ENCODE measurements around the gene HEXIM1. TPM values are rescaled to one million over a fixed set of nuclear protein-coding genes. Genes with fewer than 3 reads are reported as not detected.

Gene HEXIM1
- total RNA-seq, 2 donors from 2014 or later, result 16.4 to 31.1 TPM

DNA sequence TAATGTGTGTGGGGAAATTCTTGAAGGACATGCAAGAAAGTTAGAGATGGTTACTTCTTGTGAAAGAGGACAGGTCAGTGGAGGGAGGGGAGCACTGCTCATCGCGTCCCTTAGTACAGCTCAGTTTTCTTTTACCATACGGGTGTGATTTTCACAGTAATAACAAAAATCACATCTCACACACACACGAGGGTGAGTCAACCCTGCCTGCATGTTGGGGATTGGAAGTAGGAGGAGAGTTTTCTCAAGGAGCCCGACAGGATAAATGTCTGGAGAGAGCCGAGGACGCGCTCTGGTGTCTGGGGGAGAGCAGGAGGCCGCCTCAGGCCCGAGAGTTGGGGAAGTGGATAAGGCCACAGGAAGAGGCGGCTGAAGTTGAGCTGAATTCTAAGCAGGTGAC lies 32.4 kb upstream of the HEXIM1 start:
- DNase-seq (ENCODE audit: low spot score), result no peak
- Histone ChIP-seq H3K4me3 (no peak overlapping the region), H3K27me3 (no peaks in the 10 kb centered on the region), H3K4me1 (peaks cover 0 to 15% of the 10 kb centered on the region in 2 donors), H3K27ac (no peak overlapping the region), H3K36me3 (peaks cover 57% of the 10 kb centered on the region), H3K9me3 (no peaks in the 10 kb centered on the region)
- TF ChIP-seq CTCF (IDR thresholded peaks at IDR 0.05), result no peak

DNA sequence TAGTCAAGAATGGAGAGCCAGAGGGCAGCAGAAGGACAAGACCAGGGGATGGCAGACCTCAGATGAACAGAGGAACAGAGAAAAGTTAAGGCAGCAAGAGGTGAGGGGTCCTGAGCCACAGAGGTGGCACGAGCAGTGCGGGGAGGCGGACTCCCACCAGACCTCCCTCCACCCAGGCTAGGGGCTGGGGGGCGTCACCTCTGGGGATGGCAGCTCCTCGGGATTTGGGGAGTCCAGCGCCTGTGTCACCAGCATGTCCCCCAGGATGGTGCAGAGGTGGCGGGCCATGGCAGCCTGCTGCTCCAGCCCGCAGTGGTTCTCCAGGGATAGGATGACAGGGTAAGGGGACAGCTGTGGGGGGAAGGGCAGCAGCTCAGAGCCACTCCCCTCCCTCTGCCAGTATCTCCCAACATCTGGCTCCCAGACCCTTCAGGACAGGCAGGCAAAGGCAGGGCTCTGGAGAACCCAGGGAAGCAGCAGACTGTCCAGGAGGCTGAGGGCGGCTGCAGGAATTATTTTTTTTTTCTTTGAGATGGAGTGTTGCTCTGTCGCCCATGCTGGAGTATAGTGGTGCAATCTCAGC lies 31.8 kb upstream of the HEXIM1 start:
- no peaks in the 10 kb centered on the region for H3K27me3 ChIP-seq
- no peak for DNase-seq (ENCODE audit: low spot score)
- peaks cover 57% of the 10 kb centered on the region for H3K36me3 ChIP-seq
- H3K4me1 ChIP-seq, result peaks cover 0 to 10% of the 10 kb centered on the region in 2 donors
- no peak for TF ChIP-seq CTCF (IDR thresholded peaks at IDR 0.05)
- H3K4me3 ChIP-seq, result no peak overlapping the region
- H3K9me3 ChIP-seq, result no peaks in the 10 kb centered on the region
- H3K27ac ChIP-seq, result no peak overlapping the region

DNA sequence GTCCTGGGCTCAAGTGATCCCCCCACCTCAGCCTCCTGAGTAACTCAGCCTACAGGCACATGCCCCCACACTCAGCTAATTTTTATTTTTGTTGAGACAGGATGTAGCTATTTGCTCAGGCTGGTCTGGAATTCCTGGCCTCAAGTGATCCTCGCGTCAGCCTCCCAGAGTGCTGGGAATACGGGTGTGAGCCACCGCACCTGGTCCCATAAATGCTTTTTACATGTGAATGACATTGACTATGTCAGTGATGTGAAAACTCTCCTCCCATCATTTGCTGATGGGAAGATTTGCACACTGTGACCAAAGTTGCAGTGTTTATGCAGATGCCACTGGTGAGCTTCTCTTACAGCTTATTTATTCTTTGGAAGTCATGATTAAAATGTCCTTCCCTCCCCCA lies 30.9 kb upstream of the HEXIM1 start:
- H3K9me3 ChIP-seq, result no peaks in the 10 kb centered on the region
- no peak overlapping the region for H3K4me3 ChIP-seq
- H3K27me3 ChIP-seq, result no peaks in the 10 kb centered on the region
- peaks cover 0 to 10% of the 10 kb centered on the region in 2 donors for H3K4me1 ChIP-seq
- H3K36me3 ChIP-seq, result peaks cover 56% of the 10 kb centered on the region
- no peak for DNase-seq (ENCODE audit: low spot score)
- H3K27ac ChIP-seq, result no peak overlapping the region
- no peak for TF ChIP-seq CTCF (IDR thresholded peaks at IDR 0.05)

DNA sequence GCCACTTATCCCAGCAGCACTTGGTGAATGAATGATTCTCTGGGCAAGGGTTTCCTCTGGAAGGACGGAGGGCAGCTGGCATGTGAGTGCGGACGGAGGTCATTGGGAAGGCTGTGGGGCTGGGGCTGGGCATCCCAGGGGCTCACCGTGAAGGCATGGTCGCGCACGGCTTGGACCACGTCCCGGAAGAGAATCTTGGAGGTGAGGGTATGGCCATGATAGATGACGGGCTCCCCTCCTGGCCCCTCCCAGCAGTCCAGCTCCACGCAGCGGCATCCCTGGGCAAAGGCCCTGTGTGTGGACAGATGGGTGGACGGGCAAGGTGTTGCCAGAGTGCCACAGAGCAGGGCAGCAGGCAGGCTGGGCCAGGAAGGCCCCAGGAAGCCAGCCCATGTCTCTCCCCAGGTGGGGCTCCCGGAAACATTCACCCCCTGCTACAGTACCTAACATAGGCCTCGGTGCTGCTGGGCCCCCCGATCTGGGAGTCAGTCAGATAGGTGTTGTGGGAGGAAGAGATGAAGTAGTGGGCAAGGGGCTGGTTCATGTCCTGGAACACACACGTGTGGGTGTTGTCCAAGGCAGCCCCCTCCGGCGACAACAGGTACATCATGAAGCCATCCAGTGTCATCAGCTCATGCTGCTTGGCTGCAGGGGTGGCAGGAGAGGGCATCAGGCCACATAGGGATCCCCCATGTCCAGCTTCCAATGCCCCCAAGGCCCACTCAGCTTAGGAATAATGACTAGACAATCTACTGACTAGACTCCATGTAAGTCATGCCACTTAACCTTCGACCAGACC lies 30.2 kb upstream of the HEXIM1 start:
- TF ChIP-seq CTCF (IDR thresholded peaks at IDR 0.05), result no peak
- no peak overlapping the region for H3K27ac ChIP-seq
- H3K9me3 ChIP-seq, result no peaks in the 10 kb centered on the region
- no peaks in the 10 kb centered on the region for H3K27me3 ChIP-seq
- no peak for DNase-seq (ENCODE audit: low spot score)
- H3K4me1 ChIP-seq, result peaks cover 0 to 16% of the 10 kb centered on the region in 2 donors
- no peak overlapping the region for H3K4me3 ChIP-seq
- H3K36me3 ChIP-seq, result peaks cover 49% of the 10 kb centered on the region

DNA sequence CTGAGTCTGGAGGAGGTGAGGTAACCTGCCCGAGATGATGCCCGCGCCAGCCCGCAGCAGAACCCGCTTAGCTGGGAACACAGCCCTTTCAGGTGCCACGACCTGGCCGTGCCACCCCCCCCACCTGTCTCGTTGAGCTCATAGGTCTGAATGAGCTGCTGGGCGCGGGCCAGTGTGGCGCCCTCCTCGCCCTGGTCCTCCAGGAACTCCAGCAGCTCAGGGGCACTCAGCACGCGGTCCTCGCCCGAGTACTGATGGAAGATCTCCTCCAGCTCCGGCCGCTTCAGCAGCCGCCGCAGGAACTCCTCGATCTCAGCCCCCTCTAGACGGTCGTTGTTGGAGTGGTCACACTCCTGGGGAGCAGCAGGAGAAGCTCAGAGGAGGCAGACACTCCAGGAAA lies 29.6 kb upstream of the HEXIM1 start:
- Histone ChIP-seq H3K36me3 (peaks cover 42% of the 10 kb centered on the region), H3K9me3 (no peaks in the 10 kb centered on the region), H3K4me3 (no peak overlapping the region), H3K27ac (no peak overlapping the region), H3K4me1 (peaks cover 0 to 22% of the 10 kb centered on the region in 2 donors), H3K27me3 (no peaks in the 10 kb centered on the region)
- no peak for DNase-seq (ENCODE audit: low spot score)
- no peak for TF ChIP-seq CTCF (IDR thresholded peaks at IDR 0.05)
